WTC11 (cell line): ENCODE data around the gene PKP4. TPM values are rescaled to one million over a fixed set of nuclear protein-coding genes. Genes with fewer than 3 reads are reported as not detected.

ENCODE experiments used
- ATAC-seq: fragments of 200-7000 bp; cut with Tn5 transposase; 2 replicates; pipeline ENCODE4 v1.10.0; 2021; ENCODE audit warnings: mild to moderate bottlenecking, moderate library complexity
- CTCF ChIA-PET: fragments of 300-600 bp; sonication (Branson Sonifier 250); formaldehyde crosslinking; loops from one replicate; lab custom pipeline; 2021; ENCODE audit warnings: antibody characterized with exemption; lab: Charles Lee
- POLR2A ChIA-PET: fragments of 350-600 bp; sonication (Branson Sonifier 250); formaldehyde crosslinking; loops from one replicate; lab custom pipeline; 2021; ENCODE audit warnings: antibody characterized with exemption; lab: Charles Lee
- DNase-seq: peaks from one replicate; pipeline ENCODE4 v3.0.0; 2021; ENCODE audit warnings: low spot score
- H3K27ac Mint-ChIP-seq: 2 replicates; pipeline ENCODE4 v1.8.0; 2021; ENCODE audit warnings: mixed read lengths
- H3K27me3 Mint-ChIP-seq: 2 replicates; pipeline ENCODE4 v1.8.0; 2021; ENCODE audit warnings: low read depth, mild to moderate bottlenecking, moderate library complexity, mixed read lengths
- H3K36me3 Mint-ChIP-seq: 2 replicates; pipeline ENCODE4 v1.8.0; 2021; ENCODE audit warnings: mixed read lengths
- H3K4me1 Mint-ChIP-seq: 2 replicates; pipeline ENCODE4 v1.8.0; 2022; ENCODE audit warnings: mixed read lengths
- H3K4me3 Mint-ChIP-seq: 2 replicates; pipeline ENCODE4 v1.8.0; 2021; ENCODE audit warnings: mild to moderate bottlenecking, moderate library complexity, mixed read lengths
- H3K9me3 Mint-ChIP-seq: 2 replicates; pipeline ENCODE4 v1.8.0; 2021; ENCODE audit warnings: mixed read lengths
- AR ChIP-seq: fragments of 250-450 bp; sonication (Bioruptor Pico); IDR thresholded peaks from 2 replicates; pipeline ENCODE4 v1.9.0; 2021; ENCODE audit warnings: mild to moderate bottlenecking
- ATF6 ChIP-seq: sonication (generic); formaldehyde crosslinking; IDR thresholded peaks from 2 replicates; pipeline ENCODE4 v1.8.1; 2023; ENCODE audit warnings: mild to moderate bottlenecking, missing genetic modification reagents
- E2F1 ChIP-seq: sonication (generic); formaldehyde crosslinking; IDR thresholded peaks from 2 replicates; pipeline ENCODE4 v1.8.0; 2022; ENCODE audit warnings: mild to moderate bottlenecking, missing genetic modification reagents
- FOXK1 ChIP-seq: sonication (generic); formaldehyde crosslinking; IDR thresholded peaks from 2 replicates; pipeline ENCODE4 v1.8.0; 2022; ENCODE audit warnings: mild to moderate bottlenecking, moderate library complexity, missing genetic modification reagents
- GABPB1 ChIP-seq: sonication (generic); formaldehyde crosslinking; IDR thresholded peaks from 2 replicates; pipeline ENCODE4 v1.8.1; 2023; ENCODE audit warnings: mild to moderate bottlenecking, missing genetic modification reagents
- HMGXB4 ChIP-seq: sonication (generic); formaldehyde crosslinking; IDR thresholded peaks from 2 replicates; pipeline ENCODE4 v1.8.1; 2023; ENCODE audit warnings: mild to moderate bottlenecking, moderate library complexity, missing genetic modification reagents
- KAT7 ChIP-seq: sonication (generic); formaldehyde crosslinking; IDR thresholded peaks from 2 replicates; pipeline ENCODE4 v1.8.1; 2023; ENCODE audit warnings: missing genetic modification reagents, mild to moderate bottlenecking, borderline replicate concordance
- NR1H2 ChIP-seq: sonication (generic); formaldehyde crosslinking; IDR thresholded peaks from 2 replicates; pipeline ENCODE4 v1.9.0; 2021; ENCODE audit warnings: mild to moderate bottlenecking, moderate library complexity, missing genetic modification reagents
- NR3C1 ChIP-seq: sonication (generic); formaldehyde crosslinking; conservative IDR thresholded peaks from 2 replicates; pipeline ENCODE4 v1.8.1; 2023; ENCODE audit warnings: low read depth, mild to moderate bottlenecking, missing genetic modification reagents
- PRDM15 ChIP-seq: sonication (generic); formaldehyde crosslinking; IDR thresholded peaks from 2 replicates; pipeline ENCODE4 v1.8.0; 2022; ENCODE audit warnings: missing genetic modification reagents
- SP1 ChIP-seq: sonication (generic); formaldehyde crosslinking; conservative IDR thresholded peaks from 2 replicates; pipeline ENCODE4 v1.8.1; 2022; ENCODE audit warnings: missing genetic modification reagents
- total RNA-seq: library from RNA; stranded (reverse); gene quantifications from 3 replicates; pipeline ENCODE4 v1.2.3, GENCODE V29; 2021

The PKP4 gene
- total RNA-seq, 1 experiment from 2014 or later: 78.9 TPM

GRCh38 chr2:158580760-158581159 is 124.0 kb downstream of the PKP4 start:
- DNase-seq (no peak), ATAC-seq (no peak)
- Mint-ChIP-seq H3K9me3 (no peaks in the 10 kb centered on the region), H3K36me3 (no peaks in the 10 kb centered on the region), H3K27me3 (no peaks in the 10 kb centered on the region), H3K27ac (no peak overlapping the region), H3K4me1 (no peaks in the 10 kb centered on the region; the same call in 1 of the 2 replicates), H3K4me3 (no peak overlapping the region)
- TF ChIP-seq E2F1 (CRISPR knock-in tag): no peak
- TF ChIP-seq GABPB1 (CRISPR knock-in tag): no peak
- no peak for TF ChIP-seq HMGXB4
- no peak for TF ChIP-seq KAT7 (CRISPR knock-in tag)
- TF ChIP-seq AR (CRISPR knock-in tag): no peak
- no peak for TF ChIP-seq SP1 (CRISPR knock-in tag)
- TF ChIP-seq NR3C1 (CRISPR knock-in tag): no peak
- no peak for TF ChIP-seq NR1H2 (CRISPR knock-in tag)
- POLR2A ChIA-PET: no interaction called here
- CTCF ChIA-PET: no interaction called here

GRCh38 chr2:158582670-158583069 is 125.9 kb downstream of the PKP4 start:
- no peak for DNase-seq
- Mint-ChIP-seq H3K27ac (peak overlapping the region; percentile 49; the same call in 1 of the 2 replicates), H3K27me3 (no peaks in the 10 kb centered on the region), H3K4me1 (no peaks in the 10 kb centered on the region; the same call in 1 of the 2 replicates), H3K36me3 (no peaks in the 10 kb centered on the region), H3K9me3 (no peaks in the 10 kb centered on the region), H3K4me3 (no peak overlapping the region)
- POLR2A ChIA-PET: no interaction called here
- CTCF ChIA-PET: no interaction called here
- TF ChIP-seq NR1H2 (CRISPR knock-in tag): no peak
- TF ChIP-seq FOXK1 (CRISPR knock-in tag): no peak
- no peak for TF ChIP-seq PRDM15 (CRISPR knock-in tag)
- TF ChIP-seq ATF6 (CRISPR knock-in tag): no peak
- ATAC-seq: no peak
